SK-N-SH (cell line): ENCODE data around the gene RSRC2. TPM values are rescaled to one million over a fixed set of nuclear protein-coding genes. Genes with fewer than 3 reads are reported as not detected.
"Not testable (repeated sequence)": the region's sequence is repeated elsewhere in the genome, so short reads cannot be mapped to it uniquely, and the experiment has no call there.

ENCODE experiments used
- CTCF ChIA-PET: fragments of 300-600, 350-600 bp; formaldehyde crosslinking; extraction: SDS; loops from one replicate; lab custom pipeline; 2021; lab: Yijun Ruan, JAX
- POLR2A ChIA-PET: fragments of 350-600 bp; sonication (Branson Sonifier 250); formaldehyde crosslinking; extraction: SDS; loops from one replicate; lab custom pipeline; 2020; ENCODE audit warnings: antibody characterized with exemption, inconsistent platforms; lab: Yijun Ruan, JAX
- DNase-seq: peaks from one replicate; pipeline ENCODE4 v3.0.0; 2012
- H2AFZ ChIP-seq: fragments of 200-600 bp; sonication (generic); 2 replicates; pipeline ENCODE4 v1.8.1; 2016; ENCODE audit warnings: antibody characterized with exemption, mild to moderate bottlenecking, low read depth
- H3F3A ChIP-seq: fragments of 200-600 bp; sonication (generic); replicated peaks from 2 replicates; pipeline ENCODE3; 2016; ENCODE audit warnings: antibody characterized with exemption, mild to moderate bottlenecking; ENCODE audit not compliant: insufficient read depth
- H3K27ac ChIP-seq, 2 experiments: fragments of 200-500 bp in 1 of 2; fragments of 200-600 bp in 1 of 2; sonication (Bioruptor generic) in 1 of 2; sonication (generic), shearing (Covaris generic) in 1 of 2; 2 replicates each; pipeline versions ENCODE4 v1.5.1 to v1.6.1; 2014 to 2016; ENCODE audit warnings: low read depth in 2 of 2, inconsistent platforms in 1 of 2, low read length in 1 of 2, mild to moderate bottlenecking in 1 of 2, mixed read lengths in 1 of 2
- H3K27me3 ChIP-seq: fragments of 200-600 bp; sonication (generic), shearing (Covaris generic); 2 replicates; pipeline ENCODE4 v1.6.1; 2016; ENCODE audit warnings: mixed run types; ENCODE audit not compliant: insufficient read depth
- H3K36me3 ChIP-seq, 2 experiments: fragments of 200-500 bp in 1 of 2; fragments of 200-600 bp in 1 of 2; sonication (Bioruptor generic) in 1 of 2; sonication (generic) in 1 of 2; replicated peaks in 1 of 2; 2 replicates each; pipeline versions ENCODE3 to v1.5.1; 2014 to 2016; ENCODE audit warnings: low read length in 1 of 2, mild to moderate bottlenecking in 1 of 2; ENCODE audit not compliant: insufficient read depth in 2 of 2, control insufficient read depth in 1 of 2
- H3K4me1 ChIP-seq, 2 experiments: fragments of 200-500 bp in 1 of 2; fragments of 200-600 bp in 1 of 2; sonication (Bioruptor generic) in 1 of 2; sonication (generic), shearing (Covaris generic) in 1 of 2; 2 replicates each; pipeline versions ENCODE4 v1.5.1 to v1.6.1; 2014 to 2016; ENCODE audit warnings: low read depth in 1 of 2, low read length in 1 of 2, mixed run types in 1 of 2; ENCODE audit not compliant: insufficient read depth in 2 of 2, control insufficient read depth in 1 of 2
- H3K4me2 ChIP-seq: fragments of 200-600 bp; sonication (generic), shearing (Covaris generic); 2 replicates; pipeline ENCODE4 v1.6.1; 2017; ENCODE audit warnings: mixed run types
- H3K4me3 ChIP-seq, 2 experiments: fragments of 200-500 bp in 1 of 2; fragments of 200-600 bp in 1 of 2; sonication (Bioruptor generic) in 1 of 2; sonication (generic), shearing (Covaris generic) in 1 of 2; 2 replicates each; pipeline versions ENCODE4 v1.5.1 to v1.8.1; 2014 to 2016; ENCODE audit warnings: low read depth in 2 of 2, inconsistent platforms in 1 of 2, low read length in 1 of 2, mild to moderate bottlenecking in 1 of 2, mixed read lengths in 1 of 2, moderate library complexity in 1 of 2
- H3K79me2 ChIP-seq: fragments of 200-600 bp; sonication (generic); 2 replicates; pipeline ENCODE4 v1.8.1; 2017; ENCODE audit warnings: mild to moderate bottlenecking; ENCODE audit not compliant: insufficient read depth
- H3K9ac ChIP-seq: fragments of 200-600 bp; sonication (generic); 2 replicates; pipeline ENCODE4 v1.6.1; 2017; ENCODE audit warnings: mixed run types
- H3K9me2 ChIP-seq: fragments of 200-600 bp; sonication (generic); 2 replicates; pipeline ENCODE4 v1.6.1; 2017; ENCODE audit warnings: mixed run types
- H3K9me3 ChIP-seq: fragments of 200-600 bp; sonication (generic); 2 replicates; pipeline ENCODE4 v1.6.1; 2017; ENCODE audit warnings: mixed run types, mild to moderate bottlenecking, moderate library complexity
- H4K20me1 ChIP-seq: fragments of 200-600 bp; sonication (generic); 2 replicates; pipeline ENCODE4 v1.6.1; 2017; ENCODE audit warnings: mild to moderate bottlenecking, mixed run types; ENCODE audit not compliant: insufficient read depth
- FOSL2 ChIP-seq: IDR thresholded peaks from 2 replicates; pipeline ENCODE4 v1.4.0; 2012; ENCODE audit warnings: low read depth, mild to moderate bottlenecking, moderate library complexity, borderline replicate concordance
- FOXM1 ChIP-seq: IDR thresholded peaks from 2 replicates; pipeline ENCODE4 v1.4.0; 2012; ENCODE audit warnings: low read depth, mild to moderate bottlenecking
- GATA2 ChIP-seq: sonication (generic); formaldehyde crosslinking; IDR thresholded peaks from 2 replicates; pipeline ENCODE4 v1.5.0; 2020; ENCODE audit warnings: mild to moderate bottlenecking, missing genetic modification reagents
- MEF2A ChIP-seq: IDR thresholded peaks from 2 replicates; pipeline ENCODE4 v1.4.0; 2012; ENCODE audit warnings: low read depth, borderline replicate concordance
- TAF1 ChIP-seq: IDR thresholded peaks from 2 replicates; pipeline ENCODE4 v1.6.1; 2012; ENCODE audit warnings: low read depth, mild to moderate bottlenecking, low read length, moderate library complexity, borderline replicate concordance
- TEAD4 ChIP-seq: IDR thresholded peaks from 2 replicates; pipeline ENCODE4 v1.4.0; 2012; ENCODE audit warnings: mild to moderate bottlenecking, borderline replicate concordance; ENCODE audit not compliant: insufficient read depth
- YY1 ChIP-seq: IDR thresholded peaks from 2 replicates; pipeline ENCODE4 v1.4.0; 2012; ENCODE audit warnings: low read depth, mild to moderate bottlenecking
- WGBS: methylation state at CpG from one replicate; pipeline ENCODE4 v1.1.6; 2017; ENCODE audit warnings: low lambda C conversion rate; 5-methylcytosine and 5-hydroxymethylcytosine counted together
- polyA plus RNA-seq, 3 experiments: library from polyadenylated mRNA; depleted of rRNA; stranded (reverse); fragments of >200 nt; gene quantifications; 2 replicates each; pipeline ENCODE4 v1.2.3, GENCODE V29; 2012
- TF ChIP-seq, protein P1 (sequence below): fragments of 150-350 bp; IDR thresholded peaks from 2 replicates; pipeline ENCODE4 v1.6.1; 2017; ENCODE audit warnings: antibody characterized with exemption, low read length, low read depth, borderline replicate concordance
- TF ChIP-seq, protein P2 (sequence below): IDR thresholded peaks from 2 replicates; pipeline ENCODE4 v1.4.0; 2012; ENCODE audit warnings: low read depth

Gene RSRC2
- polyA plus RNA-seq, 1 of the 3 experiments (the other 2 are of a cell fraction) = 24.8 TPM

DNA sequence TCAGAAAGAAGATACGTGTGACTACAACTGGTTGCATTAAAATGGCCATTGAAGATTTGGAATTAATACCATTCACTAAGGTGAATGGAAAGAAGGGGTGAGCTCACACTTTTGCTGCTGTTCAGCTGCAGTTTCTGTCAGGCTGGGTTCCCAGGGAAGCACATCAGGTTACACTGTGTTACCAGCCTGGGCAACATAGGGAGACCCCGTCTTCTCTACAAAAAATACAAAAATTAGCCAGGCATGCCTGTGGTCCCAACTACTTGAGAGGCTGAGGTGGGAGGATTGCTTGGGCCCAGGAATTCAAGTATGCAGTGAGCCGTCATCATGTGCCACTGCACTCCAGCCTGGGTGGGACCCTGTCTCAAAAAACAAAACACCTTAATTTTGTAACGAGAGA is 13.1 kb downstream of the RSRC2 start (continued):
- no peak for TF ChIP-seq TAF1
- TF ChIP-seq FOXM1 = no peak

DNA sequence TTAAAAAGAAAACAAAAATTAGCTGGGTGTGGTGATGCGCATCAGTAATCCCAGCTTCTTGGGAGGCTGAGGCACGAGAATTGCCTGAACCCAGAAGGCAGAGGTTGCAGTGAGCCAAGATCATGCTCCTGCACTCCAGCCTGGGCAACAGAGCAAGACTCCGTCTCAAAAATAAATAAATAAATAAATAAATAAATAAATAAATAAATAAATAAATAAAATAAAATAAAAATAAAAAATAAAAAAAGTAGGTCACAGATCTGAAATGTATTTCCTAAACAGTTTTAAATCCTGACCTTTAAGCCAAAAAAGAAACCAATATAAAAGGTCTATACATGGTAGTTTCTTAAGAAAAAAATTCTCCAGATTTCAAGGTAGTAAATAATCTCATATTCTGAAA is 13.7 kb downstream of the RSRC2 start:
- H3K9ac ChIP-seq, DNase-seq, H3K4me1 ChIP-seq, H3K27ac ChIP-seq, H3K9me3 ChIP-seq, H2AFZ ChIP-seq, H3K9me2 ChIP-seq, H3K27me3 ChIP-seq, H3K4me2 ChIP-seq, H3K4me3 ChIP-seq: not testable (repeated sequence)
- ChIA-PET CTCF (interaction anchor here (0.7 to 1.1 kb wide), 4 partner anchors 9 to 52 kb away, joined by 3 read pairs; no protein-coding TSS in a partner anchor), POLR2A (interaction anchor here (0.6 kb wide), 1 partner anchor 12 kb away, joined by 3 read pairs; no protein-coding TSS in a partner anchor)
- peaks cover 82% of the 10 kb centered on the region for H3F3A ChIP-seq
- peaks cover 83 to 96% of the 10 kb centered on the region in 2 experiments for H3K36me3 ChIP-seq
- peaks cover 66% of the 10 kb centered on the region for H4K20me1 ChIP-seq
- peaks cover 98% of the 10 kb centered on the region for H3K79me2 ChIP-seq
- 96% methylated on average over 3 of the region's 3 CpGs for WGBS

DNA sequence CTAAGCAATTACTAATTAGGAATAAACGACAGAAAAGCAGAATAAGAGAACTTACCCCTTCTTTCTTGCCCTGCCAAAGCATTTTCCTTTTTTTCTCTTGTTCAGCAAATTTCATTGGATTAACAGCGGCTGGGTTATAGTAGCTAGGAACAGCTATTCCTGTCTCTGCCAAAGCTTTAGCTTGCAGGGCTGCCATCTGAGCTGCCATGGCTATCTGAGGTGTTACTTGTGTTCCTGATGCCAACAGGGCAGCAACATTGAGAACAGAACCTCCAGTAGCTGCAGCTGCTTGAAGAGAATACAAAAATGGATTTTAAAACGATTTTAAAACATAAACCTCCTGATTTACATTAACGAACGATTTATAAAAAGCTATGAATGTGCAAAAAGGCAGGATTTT is 18.6 kb downstream of the RSRC2 start:
- no peak for DNase-seq
- ChIA-PET POLR2A (no interaction called here), CTCF (no interaction called here)
- Histone ChIP-seq H3K9ac (no peak overlapping the region), H3K9me2 (no peaks in the 10 kb centered on the region), H4K20me1 (peaks cover 26% of the 10 kb centered on the region), H3K79me2 (peaks cover 61% of the 10 kb centered on the region), H3K36me3 (peaks cover 77 to 96% of the 10 kb centered on the region in 2 experiments), H3K27ac (no peak overlapping the region), H2AFZ (no peak overlapping the region), H3K9me3 (no peaks in the 10 kb centered on the region), H3K4me3 (no peak overlapping the region), H3F3A (peaks cover 92% of the 10 kb centered on the region), H3K4me1 (no peaks in the 10 kb centered on the region), H3K27me3 (no peaks in the 10 kb centered on the region), H3K4me2 (no peak overlapping the region)
- TF ChIP-seq GATA2 (no peak), YY1 (no peak), FOSL2 (no peak), TEAD4 (no peak), MEF2A (no peak), FOXM1 (no peak)
- TF ChIP-seq, protein P1, sequence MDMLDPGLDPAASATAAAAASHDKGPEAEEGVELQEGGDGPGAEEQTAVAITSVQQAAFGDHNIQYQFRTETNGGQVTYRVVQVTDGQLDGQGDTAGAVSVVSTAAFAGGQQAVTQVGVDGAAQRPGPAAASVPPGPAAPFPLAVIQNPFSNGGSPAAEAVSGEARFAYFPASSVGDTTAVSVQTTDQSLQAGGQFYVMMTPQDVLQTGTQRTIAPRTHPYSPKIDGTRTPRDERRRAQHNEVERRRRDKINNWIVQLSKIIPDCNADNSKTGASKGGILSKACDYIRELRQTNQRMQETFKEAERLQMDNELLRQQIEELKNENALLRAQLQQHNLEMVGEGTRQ = no peak
- TF ChIP-seq, protein P2, sequence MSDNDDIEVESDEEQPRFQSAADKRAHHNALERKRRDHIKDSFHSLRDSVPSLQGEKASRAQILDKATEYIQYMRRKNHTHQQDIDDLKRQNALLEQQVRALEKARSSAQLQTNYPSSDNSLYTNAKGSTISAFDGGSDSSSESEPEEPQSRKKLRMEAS = no peak
- WGBS = 73% methylated on average over 5 of the region's 5 CpGs
